Measurements from ENCODE around the gene YARS2.
A peak's percentile ranks its signal among the peaks of the same experiment; 100 is the strongest.

The YARS2 gene

DNA sequence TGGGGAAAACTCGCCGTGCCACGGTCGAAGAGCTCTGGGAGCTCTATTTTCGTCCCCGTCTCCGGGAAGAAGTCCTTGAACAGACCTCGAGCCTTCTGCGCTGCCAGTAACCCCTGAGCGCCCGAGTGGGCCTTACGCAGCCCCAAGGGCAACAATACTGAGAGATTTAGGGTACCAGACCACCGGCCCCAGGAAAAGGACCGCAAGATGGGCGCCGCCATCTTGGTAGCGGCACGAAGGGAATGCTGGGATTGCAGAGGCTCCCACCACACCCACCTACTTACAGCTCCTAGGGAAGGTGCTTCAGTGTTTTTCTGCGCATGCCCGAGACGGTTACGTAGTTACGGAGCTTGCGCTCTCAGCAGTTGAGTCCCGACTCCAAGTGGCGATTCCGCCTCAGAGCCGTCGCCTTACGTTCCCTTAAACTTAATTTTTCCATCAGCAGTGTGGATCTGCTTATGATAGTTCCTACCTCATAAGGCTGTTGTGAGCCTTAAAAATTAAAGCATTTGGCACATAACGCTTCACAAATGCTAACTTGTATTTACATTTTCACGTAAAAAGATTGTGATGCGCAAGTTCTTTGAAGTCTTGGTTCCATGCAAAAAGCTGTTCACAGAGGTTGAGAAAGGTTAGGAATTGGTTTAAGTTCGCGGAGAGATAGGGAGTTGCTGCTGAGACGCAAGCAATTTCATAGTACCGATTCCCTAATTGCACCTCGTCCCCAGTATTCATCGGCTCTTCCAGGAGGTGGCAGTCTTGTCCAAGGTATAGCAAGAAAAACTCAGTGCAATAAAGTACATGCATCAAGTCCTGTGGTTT is at the start of gene YARS2:
Gene YARS2, minus strand, starts transcription at position 244 of the 822 bp plus-strand sequence. Its CDS starts 23 bp downstream, at position 221.
- H3K27ac ChIP-seq, result peak within 1 kb of the TSS; percentile 58 to 97 (median 90)
- H3K4me3 ChIP-seq, result peak within 1 kb of the TSS; percentile 67 to 99 (median 90)

DNA sequence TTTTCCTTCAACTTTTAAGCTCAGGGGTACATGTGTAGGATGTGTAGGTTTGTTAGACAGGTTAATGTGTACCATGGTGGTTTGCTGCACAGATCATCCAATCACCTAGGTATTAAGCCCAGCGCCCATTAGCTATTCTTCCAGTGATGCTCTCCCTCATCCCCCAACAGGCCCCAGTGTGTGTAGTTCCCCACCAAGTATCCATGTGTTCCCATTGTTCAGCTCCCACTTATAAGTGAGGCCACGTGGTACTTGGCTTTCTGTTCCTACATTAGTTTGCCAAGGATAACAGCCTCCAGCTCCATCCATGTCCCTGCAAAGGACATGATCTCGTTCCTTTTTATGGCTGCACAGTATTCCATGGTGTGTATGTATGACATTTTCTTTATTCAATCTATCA is 48.6 kb upstream of the YARS2 start:
- H3K27ac ChIP-seq, result no peak overlapping the region

GRCh38 chr12:32801269-32801980 is 45.7 kb upstream of the YARS2 start:
- Histone ChIP-seq H3K27ac (no peak overlapping the region), H3K4me3 (no peak overlapping the region)

More for the DNA sequence above, 48.6 kb upstream of the YARS2 start:
- H3K4me3 ChIP-seq, result no peak overlapping the region

DNA sequence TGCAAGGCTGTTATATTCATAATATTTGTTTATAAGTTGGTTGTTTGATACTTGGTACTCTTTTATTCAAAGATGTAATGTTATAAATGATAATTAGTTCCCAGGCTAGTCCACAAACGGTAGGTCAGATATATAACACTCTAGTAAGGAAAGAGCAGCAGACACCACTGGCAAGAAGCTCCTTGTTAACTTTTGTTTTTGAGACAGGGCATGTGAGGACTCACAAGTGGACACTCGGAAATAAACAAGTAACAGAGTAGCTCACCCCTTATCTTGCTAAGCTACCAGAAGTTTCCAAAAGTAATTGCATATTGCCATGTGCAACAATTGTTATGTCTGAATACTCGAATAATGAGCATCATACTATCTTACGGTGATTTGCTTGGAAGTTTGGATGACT is 38.6 kb upstream of the YARS2 start:
- Histone ChIP-seq H3K27ac (no peak overlapping the region), H3K4me3 (no peak overlapping the region)

- no peak overlapping the region for H3K27ac ChIP-seq
These were observed 34.2 kb upstream of the YARS2 start for GRCh38 chr12:32789916-32790315.

DNA sequence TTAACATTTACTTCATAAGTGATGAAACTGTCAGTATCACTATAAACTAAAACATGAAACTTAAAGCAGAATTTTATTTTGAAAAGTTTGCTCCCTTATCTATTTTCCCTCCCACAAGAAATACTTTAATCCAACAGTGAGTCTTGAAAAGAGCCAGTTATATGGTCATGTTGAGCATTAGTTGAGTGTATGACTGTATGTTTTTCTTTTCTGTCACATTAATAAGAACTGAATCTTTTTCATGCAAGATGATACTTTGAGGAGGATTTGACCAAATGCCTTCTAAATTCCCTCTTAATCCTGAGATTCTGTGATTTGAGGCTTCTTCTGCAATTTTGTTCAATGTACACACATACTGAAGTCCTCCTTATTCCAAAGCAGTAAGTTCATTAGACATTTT is 33.7 kb upstream of the YARS2 start:
- H3K27ac ChIP-seq, result no peak overlapping the region

More at GRCh38 chr12:32789916-32790315, 34.2 kb upstream of the YARS2 start:
- no peak overlapping the region for H3K4me3 ChIP-seq

DNA sequence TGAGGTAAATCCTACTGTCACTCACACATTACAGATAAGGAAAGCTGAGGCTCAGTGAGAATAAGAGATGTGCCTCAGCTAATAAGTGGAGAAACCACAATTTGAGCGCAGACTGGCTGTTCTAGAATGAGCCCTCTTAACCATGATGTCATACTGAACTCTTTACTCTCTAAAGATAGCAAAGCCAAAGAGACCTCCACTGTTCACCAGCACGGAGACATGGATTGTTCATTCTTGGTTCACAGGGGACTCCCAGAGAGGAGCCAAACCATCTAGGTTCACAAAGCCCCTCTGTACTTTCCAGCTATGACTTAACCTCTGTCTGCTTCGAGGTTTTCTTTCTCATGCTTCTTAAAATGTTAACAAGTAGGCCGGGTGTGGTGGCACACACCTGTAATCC is 32.7 kb upstream of the YARS2 start:
- H3K4me3 ChIP-seq, result no peak overlapping the region
- no peak overlapping the region for H3K27ac ChIP-seq

More for the DNA sequence above, 33.7 kb upstream of the YARS2 start:
- no peak overlapping the region for H3K4me3 ChIP-seq

DNA sequence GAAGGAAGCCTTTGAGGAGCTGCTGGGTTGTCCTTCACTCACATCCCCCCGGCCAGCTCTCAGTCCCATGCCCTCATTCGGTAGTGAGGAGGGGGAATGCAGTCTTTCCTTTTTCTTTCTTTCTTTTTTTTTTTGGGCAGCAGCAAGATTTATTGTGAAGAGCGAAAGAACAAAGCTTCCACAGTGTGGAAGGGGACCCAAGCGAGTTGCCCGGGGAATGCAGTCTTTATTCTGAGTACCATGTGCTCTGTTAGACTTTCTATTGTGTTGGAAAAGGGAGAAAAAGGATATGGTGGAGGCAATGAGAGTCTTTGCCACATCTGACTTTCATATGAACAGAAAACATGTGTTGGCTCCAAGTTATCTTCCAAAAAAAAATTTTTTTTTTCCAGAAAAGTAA is 29.9 kb upstream of the YARS2 start:
- Histone ChIP-seq H3K4me3 (no peak overlapping the region), H3K27ac (no peak overlapping the region)

DNA sequence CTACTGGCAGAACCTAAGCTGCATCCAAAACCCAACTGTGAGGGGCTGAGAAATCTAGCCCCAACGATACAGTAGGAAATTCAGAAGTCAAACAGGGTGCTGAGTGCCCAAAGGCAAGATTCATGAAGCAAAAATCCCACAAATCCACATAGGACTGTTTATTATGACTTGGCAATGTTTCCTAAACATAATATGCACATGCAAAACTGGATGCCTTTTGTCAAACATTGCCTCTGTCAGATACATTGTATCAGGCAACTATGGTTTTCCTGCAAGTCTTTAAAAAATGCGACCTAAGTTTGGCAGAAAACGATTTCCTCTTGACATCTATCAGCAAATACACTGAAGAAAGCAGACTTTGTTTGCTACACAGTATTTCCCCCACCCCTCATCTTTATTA is 27.3 kb upstream of the YARS2 start:
- H3K4me3 ChIP-seq, result no peak overlapping the region

DNA sequence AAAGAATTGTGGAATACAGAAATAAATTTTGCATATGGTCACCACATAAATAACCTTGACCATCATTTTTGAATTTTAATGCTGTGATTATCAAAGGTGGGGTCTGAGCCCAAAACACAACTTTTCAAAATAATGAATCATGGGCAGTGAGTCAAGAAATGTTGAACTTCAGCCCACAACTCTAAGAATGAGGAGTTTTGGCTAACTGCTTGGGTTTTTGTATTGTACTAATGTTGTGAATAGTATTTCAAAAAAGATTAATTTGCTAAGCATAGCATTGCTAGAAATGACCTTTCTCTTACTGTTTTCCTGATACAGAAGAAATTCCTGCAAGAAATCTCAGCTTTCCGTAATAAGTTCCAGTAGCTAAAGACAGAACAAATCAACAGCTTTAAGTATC is 24.4 kb upstream of the YARS2 start:
- Histone ChIP-seq H3K27ac (no peak overlapping the region), H3K4me3 (no peak overlapping the region)

More for the DNA sequence above, 27.3 kb upstream of the YARS2 start:
- no peak overlapping the region for H3K27ac ChIP-seq

GRCh38 chr12:32777691-32778175 is 22.0 kb upstream of the YARS2 start:
- no peak overlapping the region for H3K4me3 ChIP-seq
- H3K27ac ChIP-seq, result no peak overlapping the region

DNA sequence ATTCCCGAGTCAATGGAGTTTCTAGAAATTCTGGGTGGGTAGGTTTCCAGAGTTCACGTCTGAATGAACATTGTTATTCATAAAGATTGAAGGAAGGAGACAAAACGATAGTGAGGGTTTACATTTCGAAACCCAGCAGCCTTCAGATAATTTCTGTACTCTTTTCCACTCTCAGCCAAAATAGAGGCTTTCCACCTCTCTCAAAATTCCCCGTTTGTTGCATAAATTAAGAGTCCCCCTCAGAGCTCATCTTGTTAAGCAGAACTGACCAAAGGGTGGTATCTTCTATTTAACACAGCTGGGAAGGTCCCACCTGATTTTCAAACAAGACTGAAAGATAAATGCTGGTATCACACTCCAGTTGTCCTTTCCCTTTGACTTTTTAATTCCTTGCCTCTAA is 21.5 kb upstream of the YARS2 start:
- Histone ChIP-seq H3K4me3 (no peak overlapping the region), H3K27ac (no peak overlapping the region)

DNA sequence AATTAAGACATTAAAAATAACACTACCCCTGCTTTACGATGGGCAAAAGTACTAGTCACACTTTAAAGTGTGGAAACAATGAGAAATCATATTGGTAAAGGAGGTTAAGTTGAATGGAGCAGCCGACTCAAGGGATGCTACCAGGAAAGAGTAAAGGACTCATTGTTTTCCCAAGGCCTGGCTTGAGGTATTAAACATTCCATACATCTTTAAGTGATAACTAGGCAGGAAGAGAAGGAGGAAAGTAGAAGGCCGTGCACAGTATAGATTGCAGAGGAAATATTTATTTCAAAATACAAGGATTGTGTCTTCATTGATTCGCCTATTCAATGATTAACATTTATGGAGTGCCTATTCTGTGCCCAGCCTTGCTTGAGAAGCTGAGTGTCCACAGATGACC is 20.6 kb upstream of the YARS2 start:
- no peak overlapping the region for H3K27ac ChIP-seq
- no peak overlapping the region for H3K4me3 ChIP-seq

- no peak overlapping the region for H3K27ac ChIP-seq
These were observed 18.0 kb upstream of the YARS2 start for GRCh38 chr12:32773691-32774090.

DNA sequence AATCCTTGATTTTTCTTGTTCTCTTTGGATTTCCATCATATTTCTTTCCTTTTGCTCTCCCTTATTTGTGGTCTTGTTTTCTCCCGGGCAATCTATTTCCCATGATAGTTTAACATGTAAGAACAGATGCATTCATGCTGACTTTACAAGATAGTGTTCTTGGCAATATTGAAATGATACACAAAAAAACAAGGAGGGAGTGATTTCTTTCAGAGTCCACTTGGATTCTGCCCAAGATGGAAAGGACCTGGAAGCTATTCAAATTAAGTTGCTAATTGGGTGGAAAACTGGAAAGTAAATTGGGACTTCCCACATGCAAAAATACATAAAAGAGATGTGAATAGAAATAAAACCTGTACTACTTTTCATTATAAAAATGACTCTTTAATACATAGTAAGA is 14.4 kb upstream of the YARS2 start:
- Histone ChIP-seq H3K4me3 (no peak overlapping the region), H3K27ac (no peak overlapping the region)

More at GRCh38 chr12:32773691-32774090, 18.0 kb upstream of the YARS2 start:
- no peak overlapping the region for H3K4me3 ChIP-seq

- Histone ChIP-seq H3K27ac (no peak overlapping the region), H3K4me3 (no peak overlapping the region)
These were observed 12.8 kb upstream of the YARS2 start for GRCh38 chr12:32768518-32768917.

DNA sequence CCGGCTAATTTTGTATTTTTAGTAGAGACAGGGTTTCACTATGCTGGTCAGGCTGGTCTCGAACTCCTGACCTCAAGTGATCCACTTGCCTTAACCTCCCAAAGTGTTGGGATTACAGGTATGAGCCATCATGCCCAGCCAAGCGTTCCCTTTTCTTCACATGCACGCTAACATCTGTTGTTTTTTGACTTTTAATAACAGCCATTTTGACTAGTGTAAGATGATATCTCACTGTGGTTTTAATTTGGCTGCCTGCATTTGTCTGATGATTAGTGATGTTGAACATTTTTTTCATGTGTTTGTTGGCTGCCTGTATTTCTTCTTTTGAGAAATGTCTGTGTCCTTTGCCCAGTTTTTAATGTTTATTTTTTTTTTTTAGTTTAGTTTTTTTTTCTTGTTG is 10.2 kb upstream of the YARS2 start:
- H3K4me3 ChIP-seq, result no peak overlapping the region
- H3K27ac ChIP-seq, result no peak overlapping the region

DNA sequence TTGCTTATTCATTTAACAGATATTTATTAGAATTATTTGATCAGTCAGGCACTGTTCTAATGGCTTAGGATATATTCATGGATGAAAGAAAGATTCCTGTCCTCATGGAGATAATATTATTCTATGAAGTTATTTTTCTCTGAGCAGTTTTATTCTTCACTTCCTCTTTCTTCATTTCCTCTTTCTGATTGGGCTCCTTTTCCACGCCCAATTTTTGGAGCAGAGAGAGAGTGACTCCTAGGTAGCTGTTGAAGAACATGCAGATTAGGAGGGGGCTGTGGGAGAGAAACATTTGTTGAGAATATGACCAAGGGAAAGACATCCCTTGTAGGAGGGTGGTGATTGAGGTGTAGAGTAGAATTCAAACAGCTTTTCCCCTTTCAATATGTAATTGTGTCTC is 6.0 kb upstream of the YARS2 start:
- Histone ChIP-seq H3K4me3 (no peak overlapping the region), H3K27ac (no peak overlapping the region)

DNA sequence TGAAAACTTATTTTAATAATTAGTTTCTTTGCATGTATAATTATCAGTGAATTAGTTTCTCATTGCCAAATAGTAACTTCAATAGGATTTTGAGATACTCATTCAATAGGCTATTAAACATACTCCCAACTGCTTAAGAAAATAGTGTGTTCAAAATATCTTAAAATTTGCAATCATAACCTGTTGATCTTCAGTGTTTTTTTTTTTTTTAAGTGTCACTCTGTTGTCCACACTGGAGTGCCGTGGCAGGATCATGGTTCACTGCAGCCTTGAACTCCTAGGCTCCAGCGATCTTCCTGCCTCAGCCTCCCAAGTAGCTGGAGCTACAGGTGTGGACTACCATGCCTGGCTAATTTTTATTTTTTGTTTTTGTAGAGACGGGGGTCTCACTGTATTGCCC is 1.5 kb upstream of the YARS2 start:
- H3K27ac ChIP-seq, result no peak overlapping the region
- H3K4me3 ChIP-seq, result no peak overlapping the region

DNA sequence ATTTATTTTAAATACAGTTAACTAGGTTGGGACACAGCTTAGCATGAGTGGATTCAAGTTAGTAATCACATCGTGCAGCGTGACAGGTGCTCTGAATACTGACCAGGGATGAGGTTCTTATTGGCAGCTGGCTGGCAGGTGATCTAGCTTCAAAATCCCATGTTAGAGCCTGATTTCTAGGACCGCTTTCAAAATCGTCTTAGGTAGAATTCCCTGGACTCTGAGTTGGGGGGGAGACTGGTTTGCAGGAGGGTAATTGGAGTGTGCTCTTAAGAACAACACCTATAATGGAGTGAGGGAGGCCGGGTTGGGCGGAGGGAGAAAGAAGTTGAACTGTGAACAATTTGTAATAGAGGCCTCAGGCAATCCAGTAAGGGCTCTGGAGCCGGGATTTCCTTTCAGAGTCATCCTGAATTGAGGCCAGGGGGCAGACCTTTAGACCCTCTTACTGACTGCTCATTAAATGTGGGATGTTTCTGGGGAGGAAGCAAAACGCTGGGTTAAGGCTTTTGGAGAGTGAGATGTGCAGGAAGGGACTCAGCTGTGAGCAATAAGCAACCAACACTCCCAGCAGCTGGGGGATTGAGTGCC is 874 bp upstream of the YARS2 start:
- peak overlapping the region in 4 of 7 experiments; percentile 79 to 99 (median 90) for H3K4me3 ChIP-seq
- H3K27ac ChIP-seq, result peak overlapping the region in 5 of 21 experiments; percentile 87 to 95 (median 91)

All from skin epidermis (tissue), 12 donors.